HepG2 (cell line): ENCODE measurements around the gene CTSA. TPM values are rescaled to one million over a fixed set of nuclear protein-coding genes. Genes with fewer than 3 reads are reported as not detected.

ENCODE experiments used
- BCL6 ChIP-seq: IDR thresholded peaks from 2 replicates; pipeline ENCODE4 v1.6.1; 2016; ENCODE audit warnings: missing genetic modification reagents, missing compliant biosample characterization
- CBFB ChIP-seq: sonication (generic); formaldehyde crosslinking; IDR thresholded peaks from 2 replicates; pipeline ENCODE4 v1.4.0; 2020; ENCODE audit warnings: missing genetic modification reagents
- HNF4G ChIP-seq, 2 experiments: sonication (generic) in 1 of 2; formaldehyde crosslinking in 1 of 2; IDR thresholded peaks; 2 replicates each; pipeline versions ENCODE4 v1.4.0 to v1.6.1; 2011 to 2020; ENCODE audit warnings: borderline replicate concordance in 2 of 2, low read depth in 2 of 2, mild to moderate bottlenecking in 2 of 2, low read length in 1 of 2, missing genetic modification reagents in 1 of 2, moderate library complexity in 1 of 2
- KDM1A ChIP-seq: IDR thresholded peaks from 2 replicates; pipeline ENCODE4 v1.6.1; 2016; ENCODE audit warnings: missing compliant biosample characterization
- KLF9 ChIP-seq: IDR thresholded peaks from 2 replicates; pipeline ENCODE4 v1.6.1; 2016; ENCODE audit warnings: low read depth
- NCOA2 ChIP-seq: sonication (generic); formaldehyde crosslinking; IDR thresholded peaks from 2 replicates; pipeline ENCODE4 v1.8.0; 2022; ENCODE audit warnings: inconsistent platforms
- PHF20 ChIP-seq: sonication (generic); formaldehyde crosslinking; IDR thresholded peaks from 2 replicates; pipeline ENCODE4 v1.5.0; 2020; ENCODE audit warnings: mild to moderate bottlenecking, missing genetic modification reagents
- RCOR2 ChIP-seq: IDR thresholded peaks from 2 replicates; pipeline ENCODE4 v1.6.1; 2016; ENCODE audit warnings: missing biosample characterization, missing genetic modification reagents
- RFX5 ChIP-seq: IDR thresholded peaks from 2 replicates; pipeline ENCODE4 v1.6.1; 2011; ENCODE audit warnings: low read depth, low read length, improper control_type of control experiment
- RFXANK ChIP-seq: IDR thresholded peaks from 2 replicates; pipeline ENCODE4 v1.6.1; 2016
- SMARCC2 ChIP-seq: fragments of 450-650 bp; IDR thresholded peaks from 2 replicates; pipeline ENCODE4 v1.6.1; 2017; ENCODE audit warnings: antibody characterized with exemption, mild to moderate bottlenecking
- SMYD3 ChIP-seq: sonication (generic); formaldehyde crosslinking; IDR thresholded peaks from 2 replicates; pipeline ENCODE4 v1.8.1; 2023; ENCODE audit warnings: mild to moderate bottlenecking, missing genetic modification reagents
- SOX6 ChIP-seq, 2 experiments: fragments of 450-650 bp in 1 of 2; sonication (generic) in 1 of 2; formaldehyde crosslinking in 1 of 2; IDR thresholded peaks; 2 replicates each; pipeline versions ENCODE4 v1.4.0 to v1.6.1; 2017 to 2020; ENCODE audit warnings: antibody characterized with exemption in 1 of 2, mild to moderate bottlenecking in 1 of 2, missing genetic modification reagents in 1 of 2
- THAP9 ChIP-seq: sonication (generic); formaldehyde crosslinking; IDR thresholded peaks from 2 replicates; pipeline ENCODE4; 2020; ENCODE audit warnings: missing genetic modification reagents, mild to moderate bottlenecking, borderline replicate concordance
- ZNF274 ChIP-seq: sonication (generic); formaldehyde crosslinking; IDR thresholded peaks from 2 replicates; pipeline ENCODE4 v1.5.1; 2020; ENCODE audit warnings: mild to moderate bottlenecking, missing genetic modification reagents
- ZNF33A ChIP-seq: sonication (generic); formaldehyde crosslinking; IDR thresholded peaks from 2 replicates; pipeline ENCODE4 v1.5.1; 2020; ENCODE audit warnings: missing genetic modification reagents, mild to moderate bottlenecking, moderate library complexity, borderline replicate concordance
- ZNF460 ChIP-seq: sonication (generic); formaldehyde crosslinking; IDR thresholded peaks from 2 replicates; pipeline ENCODE4 v1.5.1; 2020; ENCODE audit warnings: missing genetic modification reagents, mild to moderate bottlenecking, borderline replicate concordance
- ZNF512B ChIP-seq: sonication (generic); formaldehyde crosslinking; IDR thresholded peaks from 2 replicates; pipeline ENCODE4 v1.5.1; 2020; ENCODE audit warnings: missing genetic modification reagents, mild to moderate bottlenecking, borderline replicate concordance
- ZNF557 ChIP-seq: sonication (generic); formaldehyde crosslinking; IDR thresholded peaks from 2 replicates; pipeline ENCODE4 v1.4.0; 2020; ENCODE audit warnings: missing genetic modification reagents
- ZNF800 ChIP-seq: sonication (generic); formaldehyde crosslinking; IDR thresholded peaks from 2 replicates; pipeline ENCODE4 v1.4.0; 2020; ENCODE audit warnings: missing genetic modification reagents
- ZSCAN25 ChIP-seq: sonication (generic); formaldehyde crosslinking; IDR thresholded peaks from 2 replicates; pipeline ENCODE4 v1.8.0; 2022; ENCODE audit warnings: mild to moderate bottlenecking, missing genetic modification reagents
- polyA plus RNA-seq, 8 experiments: library from polyadenylated mRNA; depleted of rRNA in 3 of 8; stranded (reverse) in 7 of 8; unstranded in 1 of 8; fragments of >200 nt; fragmentation: Illumina TruSeq in 4 of 8; extraction: Trizol in 4 of 8; gene quantifications; 2 replicates each; pipeline versions ENCODE4 v1.2.1 to v1.2.3, GENCODE V29; 2011 to 2016; ENCODE audit warnings: low read depth in 4 of 8, missing spikeins in 1 of 8, mixed read lengths in 1 of 8; ENCODE audit not compliant: insufficient read depth in 1 of 8
- total RNA-seq, 5 experiments: library from RNA; depleted of rRNA; stranded (reverse); fragments of >200 nt; fragmentation: Illumina TruSeq; extraction: Trizol; gene quantifications; 2 replicates each; pipeline ENCODE4 v1.2.3, GENCODE V29; 2016; ENCODE audit warnings: low read depth in 1 of 5
- TF ChIP-seq, protein P1 (sequence below): sonication (generic); formaldehyde crosslinking; IDR thresholded peaks from 2 replicates; pipeline ENCODE4 v1.4.0; 2020; ENCODE audit warnings: missing genetic modification reagents

CTSA gene
- total and polyA plus RNA-seq, 2 of the 13 experiments (the other 11 are each of a cell fraction or from before 2014, with no cell fraction given), result 202 to 231 TPM

GRCh38 chr20:45909336-45909808 lies 18.2 kb downstream of the CTSA start (continued):
- TF ChIP-seq ZNF512B, result no peak
- TF ChIP-seq SMYD3 (CRISPR knock-in tag), result 0 out of 2 replicates have a peak, but pooled peaks have one; percentile 1
- no peak for TF ChIP-seq ZNF33A
- TF ChIP-seq CBFB, result no peak
- no peak for TF ChIP-seq RFXANK (CRISPR knock-in tag)
- TF ChIP-seq BCL6, result peak; percentile 52
- TF ChIP-seq SMARCC2, result no peak
- TF ChIP-seq RCOR2 (CRISPR knock-in tag), result peak; percentile 49; the same call in 1 of the 2 replicates
- TF ChIP-seq NCOA2 (CRISPR knock-in tag), result peak; percentile 66
- TF ChIP-seq, protein P1, sequence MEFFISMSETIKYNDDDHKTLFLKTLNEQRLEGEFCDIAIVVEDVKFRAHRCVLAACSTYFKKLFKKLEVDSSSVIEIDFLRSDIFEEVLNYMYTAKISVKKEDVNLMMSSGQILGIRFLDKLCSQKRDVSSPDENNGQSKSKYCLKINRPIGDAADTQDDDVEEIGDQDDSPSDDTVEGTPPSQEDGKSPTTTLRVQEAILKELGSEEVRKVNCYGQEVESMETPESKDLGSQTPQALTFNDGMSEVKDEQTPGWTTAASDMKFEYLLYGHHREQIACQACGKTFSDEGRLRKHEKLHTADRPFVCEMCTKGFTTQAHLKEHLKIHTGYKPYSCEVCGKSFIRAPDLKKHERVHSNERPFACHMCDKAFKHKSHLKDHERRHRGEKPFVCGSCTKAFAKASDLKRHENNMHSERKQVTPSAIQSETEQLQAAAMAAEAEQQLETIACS (CRISPR knock-in tag), result no peak
- TF ChIP-seq SOX6 (IDR thresholded peaks at IDR 0.05), result no peak
- no peak; the same call in 1 of the 2 replicates for TF ChIP-seq SOX6 (CRISPR knock-in tag; IDR thresholded peaks at IDR 0.05)
- TF ChIP-seq KDM1A, result peak; percentile 69; the same call in 1 of the 2 replicates
- peak; percentile 90 for TF ChIP-seq HNF4G (IDR thresholded peaks at IDR 0.05; ENCODE audit: borderline replicate concordance, low read depth, low read length)
- TF ChIP-seq HNF4G (CRISPR knock-in tag; IDR thresholded peaks at IDR 0.05; ENCODE audit: borderline replicate concordance, low read depth), result peak; percentile 91; the same call in 1 of the 2 replicates
- TF ChIP-seq RFX5, result 0 out of 2 replicates have a peak, but pooled peaks have one; percentile 19
- no peak; the same call in 1 of the 2 replicates for TF ChIP-seq ZSCAN25 (CRISPR knock-in tag)
- no peak for TF ChIP-seq KLF9 (CRISPR knock-in tag)
- TF ChIP-seq ZNF800, result no peak
- TF ChIP-seq ZNF274 (CRISPR knock-in tag), result no peak
- no peak for TF ChIP-seq ZNF557 (CRISPR knock-in tag)
- no peak; the same call in 1 of the 2 replicates for TF ChIP-seq THAP9
- no peak for TF ChIP-seq ZNF460 (CRISPR knock-in tag)
- no peak for TF ChIP-seq PHF20 (CRISPR knock-in tag)
